Measurements from ENCODE around the gene CATSPERD.

CATSPERD gene

GRCh38 chr19:5790559-5791520, 70.4 kb downstream of the CATSPERD start, which contains the start of gene DUS3L:
Gene DUS3L (minus strand): TSS chr19:5791163. CDS start chr19:5791141, 22 bp downstream.
- no peaks in the 10 kb centered on the region for H3K27me3 Mint-ChIP-seq (ENCODE audit: low read depth)
- H3K4me3 Mint-ChIP-seq, result peak within 1 kb of the TSS; percentile 97 to 99 (median 98)
- H3K27ac Mint-ChIP-seq, result peak within 1 kb of the TSS; percentile 97 to 99 (median 99)
- peaks cover 26% of the 10 kb centered on the region for H3K36me3 Mint-ChIP-seq (ENCODE audit: low read depth)
- no peak for TF ChIP-seq CTCF (IDR thresholded peaks at IDR 0.05; ENCODE audit: unreplicated experiment in 3 of 3)
- H3K9me3 Mint-ChIP-seq, result peaks cover 2% of the 10 kb centered on the region
- H3K4me1 Mint-ChIP-seq, result peaks cover 6% of the 10 kb centered on the region

- peak overlapping the region; percentile 41 to 73 (median 49) for H3K4me3 Mint-ChIP-seq
- peaks cover 2% of the 10 kb centered on the region for H3K9me3 Mint-ChIP-seq
- peaks cover 15% of the 10 kb centered on the region for H3K36me3 Mint-ChIP-seq (ENCODE audit: low read depth)
- peaks cover 4% of the 10 kb centered on the region for H3K27me3 Mint-ChIP-seq (ENCODE audit: low read depth)
- no peak for TF ChIP-seq CTCF (IDR thresholded peaks at IDR 0.05; ENCODE audit: unreplicated experiment in 3 of 3)
- no peak overlapping the region for H3K27ac Mint-ChIP-seq
- H3K4me1 Mint-ChIP-seq, result peaks cover 6% of the 10 kb centered on the region
Observed at GRCh38 chr19:5792224-5792623, 71.8 kb downstream of the CATSPERD start.

GRCh38 chr19:5793188-5793587, 72.8 kb downstream of the CATSPERD start:
- peaks cover 11% of the 10 kb centered on the region for H3K36me3 Mint-ChIP-seq (ENCODE audit: low read depth)

GRCh38 chr19:5795382-5795919, 75.0 kb downstream of the CATSPERD start:
- Mint-ChIP-seq H3K9me3 (peaks cover 2% of the 10 kb centered on the region), H3K4me3 (no peak overlapping the region), H3K27me3 (ENCODE audit: low read depth) (peaks cover 4% of the 10 kb centered on the region), H3K36me3 (ENCODE audit: low read depth) (peaks cover 1% of the 10 kb centered on the region), H3K4me1 (peaks cover 12% of the 10 kb centered on the region), H3K27ac (no peak overlapping the region)
- no peak for TF ChIP-seq CTCF (IDR thresholded peaks at IDR 0.05; ENCODE audit: unreplicated experiment in 3 of 3)

More at GRCh38 chr19:5793188-5793587, 72.8 kb downstream of the CATSPERD start:
- no peak overlapping the region for H3K27ac Mint-ChIP-seq
- peaks cover 6% of the 10 kb centered on the region for H3K4me1 Mint-ChIP-seq
- peak overlapping the region in 2 of 3 experiments; percentile 19 to 21 for H3K4me3 Mint-ChIP-seq
- TF ChIP-seq CTCF (IDR thresholded peaks at IDR 0.05; ENCODE audit: unreplicated experiment in 3 of 3), result no peak
- peaks cover 2% of the 10 kb centered on the region for H3K9me3 Mint-ChIP-seq
- H3K27me3 Mint-ChIP-seq (ENCODE audit: low read depth), result peaks cover 4% of the 10 kb centered on the region

GRCh38 chr19:5798244-5798643, 77.8 kb downstream of the CATSPERD start:
- no peak overlapping the region for H3K27ac Mint-ChIP-seq
- H3K36me3 Mint-ChIP-seq (ENCODE audit: low read depth), result no peaks in the 10 kb centered on the region
- peaks cover 22% of the 10 kb centered on the region for H3K4me1 Mint-ChIP-seq
- H3K27me3 Mint-ChIP-seq (ENCODE audit: low read depth), result peaks cover 6% of the 10 kb centered on the region
- no peak for TF ChIP-seq CTCF (IDR thresholded peaks at IDR 0.05; ENCODE audit: unreplicated experiment in 3 of 3)
- H3K9me3 Mint-ChIP-seq, result no peaks in the 10 kb centered on the region
- H3K4me3 Mint-ChIP-seq, result no peak overlapping the region

Data from nephron (organoid).